T-helper 2 cell (primary cell): ENCODE results near the gene FAN1.
A peak's percentile ranks its signal among the peaks of the same experiment; 100 is the strongest.
"Not testable (repeated sequence)": the region's sequence is repeated elsewhere in the genome, so short reads cannot be mapped to it uniquely, and the experiment has no call there.

ENCODE experiments used
- DNase-seq, 5 experiments: peaks; one replicate each; pipeline versions ENCODE4 v3.0.0 to v3.0.0-alpha.2; 2012 to 2022
- total RNA-seq, 2 donors: gene quantifications; one replicate each; lab custom pipeline; 2026; lab: John Stamatoyannopoulos, UW

The FAN1 gene
- 44.0 to 95.0 reads per million in 2 donors for total RNA-seq

GRCh38 chr15:30903497-30904187 lies at the start of gene FAN1:
TSS of gene FAN1 (plus strand) at chr15:30903915. CDS start at chr15:30904664, 749 bp downstream.
- DNase-seq, result peak; percentile 30 to 82 (median 62)

- peak in 1 of 5 experiments; percentile 54 for DNase-seq
Observed at GRCh38 chr15:30859091-30859874, 44.4 kb upstream of the FAN1 start.

GRCh38 chr15:30865257-30865656 lies 38.5 kb upstream of the FAN1 start:
- DNase-seq, result no peak

GRCh38 chr15:30870681-30871080 lies 33.0 kb upstream of the FAN1 start:
- no peak for DNase-seq

- DNase-seq, result no peak
Observed at GRCh38 chr15:30872341-30872748, 31.4 kb upstream of the FAN1 start.

- no peak for DNase-seq
Observed at GRCh38 chr15:30877070-30877469, 26.6 kb upstream of the FAN1 start.

GRCh38 chr15:30878515-30878914 lies 25.2 kb upstream of the FAN1 start:
- no peak for DNase-seq

- DNase-seq, result peak in 1 of 5 experiments; percentile 4
Observed at GRCh38 chr15:30882849-30883433, 20.8 kb upstream of the FAN1 start.

- not testable (repeated sequence) for DNase-seq
Observed at GRCh38 chr15:30883666-30884065, 20.0 kb upstream of the FAN1 start.

GRCh38 chr15:30885814-30886213 lies 17.9 kb upstream of the FAN1 start:
- no peak for DNase-seq

- DNase-seq, result no peak
Observed at GRCh38 chr15:30889196-30889595, 14.5 kb upstream of the FAN1 start.

GRCh38 chr15:30895461-30896210 lies 8.1 kb upstream of the FAN1 start:
- DNase-seq, result no peak

GRCh38 chr15:30896211-30896606 lies 7.5 kb upstream of the FAN1 start:
- DNase-seq, result no peak

GRCh38 chr15:30901889-30902288 lies 1.8 kb upstream of the FAN1 start:
- DNase-seq, result no peak

- no peak for DNase-seq
Observed at GRCh38 chr15:30904812-30905211, 1.1 kb downstream of the FAN1 start.

GRCh38 chr15:30905821-30906220 lies 2.1 kb downstream of the FAN1 start:
- DNase-seq, result no peak

- DNase-seq, result no peak
Observed at GRCh38 chr15:30906366-30906765, 2.7 kb downstream of the FAN1 start.

GRCh38 chr15:30913761-30914160 lies 10.0 kb downstream of the FAN1 start:
- no peak for DNase-seq

- DNase-seq, result no peak
Observed at GRCh38 chr15:30917013-30917412, 13.3 kb downstream of the FAN1 start.

GRCh38 chr15:30917675-30918074 lies 14.0 kb downstream of the FAN1 start:
- no peak for DNase-seq

- no peak for DNase-seq
Observed at GRCh38 chr15:30918366-30918765, 14.7 kb downstream of the FAN1 start.

- DNase-seq, result no peak
Observed at GRCh38 chr15:30919877-30920550, 16.3 kb downstream of the FAN1 start.
